Peyer's patch (tissue), 4 donors: ENCODE data around the gene ACACA.

Source experiments
- CTCF ChIP-seq, 6 experiments: fragments of 450-650 bp in 4 of 6; fragments of 200-600 bp in 2 of 6; sonication (generic) in 1 of 6; IDR thresholded peaks; one replicate each; pipeline ENCODE4 v1.5.1; 2017 to 2019; ENCODE audit warnings: antibody characterized with exemption in 6 of 6, mild to moderate bottlenecking in 3 of 6, moderate library complexity in 1 of 6
- POLR2A ChIP-seq, 2 donors: fragments of 450-650 bp; IDR thresholded peaks; one replicate each; pipeline ENCODE4 v1.5.1; 2017; ENCODE audit warnings: antibody characterized with exemption in 2 of 2, mild to moderate bottlenecking in 2 of 2, moderate library complexity in 2 of 2

DNA sequence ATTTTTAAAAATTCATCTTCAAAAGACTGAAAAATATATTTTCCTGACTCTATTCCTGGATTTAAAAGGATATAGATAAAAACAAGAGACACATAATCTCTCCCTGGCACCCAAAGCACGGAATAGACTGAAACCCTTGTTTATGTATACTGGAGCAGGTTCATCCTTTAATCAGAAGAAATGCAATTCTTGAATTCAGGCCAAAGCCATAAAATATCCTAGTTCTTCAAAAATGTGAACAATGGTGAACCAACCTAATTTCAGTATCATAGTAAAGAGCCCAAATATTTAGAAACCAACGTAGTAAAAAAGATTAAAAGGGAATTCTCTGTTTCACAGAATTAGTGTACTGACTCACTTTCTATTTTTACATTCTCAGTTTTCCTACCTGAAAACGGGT, 219.4 kb downstream of the ACACA start:
- TF ChIP-seq POLR2A (IDR thresholded peaks at IDR 0.05) = no peak
- no peak for TF ChIP-seq CTCF (IDR thresholded peaks at IDR 0.05)
